ENCODE results near the gene URI1. TPM values are rescaled to one million over a fixed set of nuclear protein-coding genes. Genes with fewer than 3 reads are reported as not detected.

URI1 gene
- total RNA-seq, 2 donors from 2014 or later: 44.5 to 55.3 TPM

GRCh38 chr19:30054210-30054609 is 112.2 kb downstream of the URI1 start:
- H3K27me3 ChIP-seq (replicated peaks; ENCODE audit: insufficient read depth): no peaks in the 10 kb centered on the region
- H3K4me1 ChIP-seq (ENCODE audit: control insufficient read depth in 1 of 2, low read depth in 2 of 2): no peaks in the 10 kb centered on the region
- no peak for TF ChIP-seq CTCF (IDR thresholded peaks at IDR 0.05)
- no peak for DNase-seq (ENCODE audit: low spot score)
- no peak overlapping the region for H3K4me3 ChIP-seq
- H3K36me3 ChIP-seq: no peaks in the 10 kb centered on the region
- no peak overlapping the region for H3K27ac ChIP-seq
- no peak for ATAC-seq (ENCODE audit: insufficient number of reproducible peaks, low FRiP score, low read depth)
- no peaks in the 10 kb centered on the region for H3K9me3 ChIP-seq

GRCh38 chr19:30056580-30056979 is 114.5 kb downstream of the URI1 start:
- no peaks in the 10 kb centered on the region for H3K4me1 ChIP-seq (ENCODE audit: control insufficient read depth in 1 of 2, low read depth in 2 of 2)
- no peak overlapping the region for H3K27ac ChIP-seq
- no peaks in the 10 kb centered on the region for H3K9me3 ChIP-seq
- no peak overlapping the region for H3K4me3 ChIP-seq
- no peak for TF ChIP-seq CTCF (IDR thresholded peaks at IDR 0.05)
- ATAC-seq (ENCODE audit: insufficient number of reproducible peaks, low FRiP score, low read depth) (no peak), DNase-seq (ENCODE audit: low spot score) (no peak)
- no peaks in the 10 kb centered on the region for H3K27me3 ChIP-seq (replicated peaks; ENCODE audit: insufficient read depth)
- H3K36me3 ChIP-seq: no peaks in the 10 kb centered on the region

GRCh38 chr19:30059741-30060457 is 117.9 kb downstream of the URI1 start:
- H3K4me3 ChIP-seq: no peak overlapping the region
- no peak for ATAC-seq (ENCODE audit: insufficient number of reproducible peaks, low FRiP score, low read depth)
- no peak overlapping the region for H3K27ac ChIP-seq
- no peaks in the 10 kb centered on the region for H3K4me1 ChIP-seq (ENCODE audit: control insufficient read depth in 1 of 2, low read depth in 2 of 2)
- no peaks in the 10 kb centered on the region for H3K9me3 ChIP-seq
- no peak for TF ChIP-seq CTCF (IDR thresholded peaks at IDR 0.05)
- H3K27me3 ChIP-seq (replicated peaks; ENCODE audit: insufficient read depth): no peaks in the 10 kb centered on the region
- DNase-seq (ENCODE audit: low spot score): no peak
- no peaks in the 10 kb centered on the region for H3K36me3 ChIP-seq

GRCh38 chr19:30060531-30061222 is 118.6 kb downstream of the URI1 start:
- no peak for ATAC-seq (ENCODE audit: insufficient number of reproducible peaks, low FRiP score, low read depth)

More at GRCh38 chr19:30060531-30061222, 118.6 kb downstream of the URI1 start:
- no peak for TF ChIP-seq CTCF (IDR thresholded peaks at IDR 0.05)
- no peak overlapping the region for H3K27ac ChIP-seq
- no peaks in the 10 kb centered on the region for H3K36me3 ChIP-seq
- no peak overlapping the region for H3K4me3 ChIP-seq
- H3K4me1 ChIP-seq (ENCODE audit: control insufficient read depth in 1 of 2, low read depth in 2 of 2): no peaks in the 10 kb centered on the region
- no peaks in the 10 kb centered on the region for H3K27me3 ChIP-seq (replicated peaks; ENCODE audit: insufficient read depth)
- no peaks in the 10 kb centered on the region for H3K9me3 ChIP-seq
- no peak for DNase-seq (ENCODE audit: low spot score)
